ENCODE measurements around the gene PLXDC1.

DNA sequence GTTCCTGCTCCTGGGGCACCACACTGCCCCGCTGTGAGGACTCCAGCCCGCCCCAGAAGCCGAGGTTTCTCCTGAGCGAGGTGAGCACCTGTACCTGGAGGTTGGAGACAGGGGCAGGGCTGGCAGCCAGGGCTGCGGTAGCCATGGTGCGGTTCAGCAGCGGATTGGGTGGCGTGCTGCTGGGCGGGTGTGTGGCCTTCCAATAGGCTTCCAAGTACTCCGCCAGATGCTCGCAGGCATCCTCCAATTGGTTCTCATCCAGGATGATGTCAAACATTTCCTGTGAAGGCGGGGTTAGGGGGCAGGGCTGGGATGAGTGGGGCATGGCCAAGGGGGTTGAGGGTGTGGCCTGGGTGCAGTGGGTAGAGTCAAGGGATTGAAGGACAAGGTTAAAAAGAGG is 25.8 kb upstream of the PLXDC1 start:
- TF ChIP-seq SNAI2 (CRISPR knock-in tag; IDR thresholded peaks at IDR 0.05): no peak
- TF ChIP-seq ZNF70 (CRISPR knock-in tag; IDR thresholded peaks at IDR 0.05): no peak
- TF ChIP-seq, protein P1, sequence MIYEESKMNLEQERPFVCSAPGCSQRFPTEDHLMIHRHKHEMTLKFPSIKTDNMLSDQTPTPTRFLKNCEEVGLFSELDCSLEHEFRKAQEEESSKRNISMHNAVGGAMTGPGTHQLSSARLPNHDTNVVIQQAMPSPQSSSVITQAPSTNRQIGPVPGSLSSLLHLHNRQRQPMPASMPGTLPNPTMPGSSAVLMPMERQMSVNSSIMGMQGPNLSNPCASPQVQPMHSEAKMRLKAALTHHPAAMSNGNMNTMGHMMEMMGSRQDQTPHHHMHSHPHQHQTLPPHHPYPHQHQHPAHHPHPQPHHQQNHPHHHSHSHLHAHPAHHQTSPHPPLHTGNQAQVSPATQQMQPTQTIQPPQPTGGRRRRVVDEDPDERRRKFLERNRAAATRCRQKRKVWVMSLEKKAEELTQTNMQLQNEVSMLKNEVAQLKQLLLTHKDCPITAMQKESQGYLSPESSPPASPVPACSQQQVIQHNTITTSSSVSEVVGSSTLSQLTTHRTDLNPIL (CRISPR knock-in tag; IDR thresholded peaks at IDR 0.05; ENCODE audit: low read depth): no peak
- TF ChIP-seq GLIS3 (CRISPR knock-in tag; IDR thresholded peaks at IDR 0.05): no peak

Data from SK-N-SH treated with all-trans-retinoic acid at 6 μM for 48 hours (cell line).